Pancreas (tissue), 10 donors: ENCODE data around the gene P2RX5. TPM values are rescaled to one million over a fixed set of nuclear protein-coding genes. Genes with fewer than 3 reads are reported as not detected.
A peak's percentile ranks its signal among the peaks of the same experiment; 100 is the strongest.

Source experiments
- ATAC-seq, 4 donors: fragments of 200-7000 bp; cut with Tn5 transposase; one replicate each; pipeline versions ENCODE4 v1.8.0 to v1.9.1; 2020; ENCODE audit warnings: mild to moderate bottlenecking in 4 of 4, moderate library complexity in 4 of 4
- DNase-seq, 6 donors: peaks; one replicate each; pipeline ENCODE4 v3.0.0-alpha.2; 2020
- FAIRE-seq: peaks from 2 replicates; lab custom pipeline; 2012; peaks lifted over from hg19 to GRCh38; lab: Jason Lieb, UNC
- H3K27ac ChIP-seq, 4 donors: fragments of 200-600 bp; sonication (generic); 1 replicate in 3 of 4; 2 replicates in 1 of 4; pipeline versions ENCODE4 v1.5.0 to v1.8.0; 2020
- H3K27me3 ChIP-seq, 4 donors: fragments of 200-600 bp; one replicate each; pipeline ENCODE4 v1.8.0; 2021
- H3K36me3 ChIP-seq, 3 donors: fragments of 200-600 bp; sonication (generic) in 1 of 3; one replicate each; pipeline versions ENCODE4 v1.5.0 to v1.8.0; 2020 to 2021
- H3K4me1 ChIP-seq, 3 donors: fragments of 200-600 bp; one replicate each; pipeline ENCODE4 v1.8.0; 2021
- H3K4me3 ChIP-seq, 4 donors: fragments of 200-600 bp; sonication (generic) in 2 of 4; one replicate each; pipeline versions ENCODE4 v1.5.0 to v1.8.0; 2020 to 2021
- H3K9me3 ChIP-seq, 4 donors: fragments of 200-600 bp; one replicate each; pipeline ENCODE4 v1.8.0; 2021
- CTCF ChIP-seq, 4 donors: fragments of 200-600 bp; sonication (generic) in 3 of 4; IDR thresholded peaks; one replicate each; pipeline versions ENCODE4 v1.5.0 to v1.8.0; 2021; ENCODE audit warnings: antibody characterized with exemption in 4 of 4
- WGBS, 2 donors: extraction: QIAGEN DNeasy Blood & Tissue Kit; methylation state at CpG; one replicate each; pipeline ENCODE4 v1.1.7; 2013; 5-methylcytosine and 5-hydroxymethylcytosine counted together
- intact Hi-C, 3 donors: fragments of 100-400 bp; cut with DNase I; formaldehyde crosslinking; loops; one replicate each; pipeline versions ENCODE4 v1.11.1 to v1.14.2; 2022
- polyA plus RNA-seq, 2 donors: library from polyadenylated mRNA; stranded (reverse); fragments of 200-250 nt; gene quantifications; one replicate each; pipeline ENCODE4 v1.2.3, GENCODE V29; 2013
- total RNA-seq, 6 donors: library from RNA; stranded (reverse); fragmentation: NEBNext Ultra II Directional in 4 of 6; extraction: Animal tissue kit (Norgen Biotek cat#: 25700) in 4 of 6; gene quantifications; one replicate each; pipeline versions ENCODE4 v1.2.1 to v1.2.4, GENCODE V29; 2021 to 2023
- donor health status: healthy with polysubstance abuse.
- donor health status: DM: no; HTN: no; CAD: no; lungs with moderate emphysema.
- donor health status: DM: no; HTN: no; CAD: no.
- donor health status: control.
- donor health status: control.
- donor health status: Bipolar disorder and iron deficiency.
- donor health status: DM: yes; HTN: yes; CAD: no.
- donor health status: DM: no; HTN: no; CAD: no.
- donor health status: DM: no; HTN: no; CAD: no.
- donor health status: DM: yes; HTN: yes; CAD: no.

Gene P2RX5
- total and polyA plus RNA-seq, 8 donors, result 0.13 to 1.4 (median 0.55) TPM

DNA sequence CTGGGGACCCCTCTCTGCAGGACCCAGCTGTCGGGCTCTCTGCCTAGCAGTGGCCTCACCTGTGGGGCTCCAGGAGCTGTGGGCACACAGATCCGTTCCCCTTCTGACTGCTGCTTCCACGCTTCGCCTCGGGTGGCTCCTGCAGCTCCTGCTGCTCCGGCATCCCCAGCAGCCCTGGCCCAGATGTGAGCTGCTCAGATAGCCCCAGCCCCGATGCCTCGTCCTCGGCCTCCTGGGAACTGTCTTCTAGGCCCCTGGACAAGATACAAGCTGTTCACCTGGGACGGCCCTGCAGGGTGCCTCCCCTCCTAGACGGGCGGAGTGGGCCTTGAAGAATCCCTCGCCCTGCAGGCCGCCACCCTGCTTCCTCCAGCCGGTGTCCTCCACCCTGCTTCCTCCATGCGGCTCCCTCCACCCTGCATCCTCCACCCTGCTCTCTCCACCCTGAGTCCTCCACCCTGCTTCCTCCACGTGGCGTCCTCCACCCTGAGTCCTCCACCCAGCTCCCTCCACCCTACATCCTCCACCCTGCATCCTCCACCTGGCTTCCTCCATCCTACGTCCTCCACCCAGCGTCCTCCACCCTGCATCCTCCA, 16.3 kb downstream of the P2RX5 start:
- FAIRE-seq (no peak), ATAC-seq (no peak), DNase-seq (no peak)
- Histone ChIP-seq H3K36me3 (no peaks in the 10 kb centered on the region), H3K27ac (no peak overlapping the region), H3K4me3 (no peak overlapping the region), H3K4me1 (no peaks in the 10 kb centered on the region), H3K27me3 (no peaks in the 10 kb centered on the region), H3K9me3 (no peaks in the 10 kb centered on the region)
- 49 to 59% methylated on average over 20 of the region's 20 CpGs for whole genome bisulfite sequencing, 2 donors
- no peak for TF ChIP-seq CTCF (IDR thresholded peaks at IDR 0.05)
- intact Hi-C loops, result no loop called here

GRCh38 chr17:3678821-3679530, 17.0 kb downstream of the P2RX5 start:
- no peaks in the 10 kb centered on the region for H3K9me3 ChIP-seq
- no peaks in the 10 kb centered on the region for H3K27me3 ChIP-seq
- DNase-seq, result no peak
- 77 to 80% methylated on average over 27 of the region's 27 CpGs for WGBS, 2 donors
- H3K36me3 ChIP-seq, result no peaks in the 10 kb centered on the region
- no peak for TF ChIP-seq CTCF (IDR thresholded peaks at IDR 0.05)
- no peaks in the 10 kb centered on the region for H3K4me1 ChIP-seq
- FAIRE-seq, result no peak
- no peak overlapping the region for H3K27ac ChIP-seq
- intact Hi-C loops, result no loop called here
- ATAC-seq, result no peak
- H3K4me3 ChIP-seq, result no peak overlapping the region

DNA sequence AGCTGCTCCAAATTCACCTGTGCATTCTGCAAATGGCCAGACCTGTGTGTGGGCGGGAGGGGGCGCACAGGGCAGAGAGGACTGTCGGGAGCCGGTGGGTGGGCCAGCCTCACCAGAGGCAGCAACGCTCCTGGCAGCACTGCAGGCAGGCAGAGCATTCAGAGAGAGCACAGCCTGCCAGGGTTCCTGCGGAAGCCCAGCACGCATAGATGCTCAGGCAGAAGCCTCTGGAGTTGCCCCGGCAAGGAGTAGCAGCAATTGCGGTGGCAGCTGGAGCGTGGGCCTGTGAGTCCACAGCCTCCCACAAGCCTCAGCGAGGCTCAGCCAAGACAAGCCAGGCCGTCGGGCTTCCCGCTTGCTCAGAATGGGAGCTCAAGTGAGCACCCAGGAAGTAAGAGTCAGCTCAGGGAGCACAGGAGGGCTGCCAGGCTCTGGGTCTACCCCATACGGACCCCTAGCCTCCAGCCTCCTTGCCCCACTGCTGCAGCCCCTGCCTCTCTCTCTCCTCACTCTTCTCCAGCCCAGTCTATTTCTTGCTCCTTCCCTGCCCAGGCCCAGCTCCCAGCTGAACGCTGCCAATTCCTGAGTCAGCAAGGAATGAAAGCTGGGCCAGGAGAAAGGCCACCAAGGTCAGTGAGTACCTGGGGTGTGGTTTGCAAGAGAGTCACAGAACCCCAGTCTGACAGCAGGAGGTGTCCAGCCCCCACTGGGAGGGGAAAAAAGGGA, 17.7 kb downstream of the P2RX5 start:
- Histone ChIP-seq H3K36me3 (no peaks in the 10 kb centered on the region), H3K4me1 (no peaks in the 10 kb centered on the region), H3K9me3 (no peaks in the 10 kb centered on the region), H3K27me3 (no peaks in the 10 kb centered on the region), H3K4me3 (no peak overlapping the region), H3K27ac (no peak overlapping the region)
- DNase-seq (no peak), FAIRE-seq (no peak), ATAC-seq (peak in 1 of 4 donors; percentile 21)
- TF ChIP-seq CTCF (IDR thresholded peaks at IDR 0.05), result no peak
- WGBS, 2 donors, result 55 to 56% methylated on average over 13 to 16 of the region's 16 CpGs
- intact Hi-C loops, result no loop called here

DNA sequence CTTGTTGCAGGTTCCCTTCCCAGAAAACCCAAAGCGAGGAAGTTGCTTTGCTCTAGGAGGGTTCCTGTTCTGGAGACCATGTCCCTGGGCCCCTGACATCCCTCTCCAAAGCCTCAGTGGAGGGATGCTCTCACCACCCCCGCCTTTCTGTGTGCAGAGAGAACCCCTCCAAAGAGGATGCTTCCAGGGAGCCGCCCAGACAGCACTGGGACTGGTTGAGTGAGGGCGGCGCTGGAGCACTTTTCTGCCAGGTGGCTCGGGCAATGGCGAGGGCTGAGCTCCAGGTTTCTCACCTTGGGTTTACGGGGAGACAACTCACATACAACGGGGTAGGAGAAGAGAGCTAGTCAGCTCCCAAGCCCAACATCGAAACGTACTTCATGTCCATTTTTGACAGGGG, 20.1 kb downstream of the P2RX5 start:
- no peaks in the 10 kb centered on the region for H3K36me3 ChIP-seq
- TF ChIP-seq CTCF (IDR thresholded peaks at IDR 0.05), result no peak
- H3K27me3 ChIP-seq, result no peaks in the 10 kb centered on the region
- no peaks in the 10 kb centered on the region for H3K4me1 ChIP-seq
- DNase-seq (no peak), FAIRE-seq (no peak), ATAC-seq (no peak)
- no peaks in the 10 kb centered on the region for H3K9me3 ChIP-seq
- no peak overlapping the region for H3K27ac ChIP-seq
- intact Hi-C loops, result no loop called here
- no peak overlapping the region for H3K4me3 ChIP-seq
- WGBS, 2 donors, result 59 to 62% methylated on average over 11 of the region's 11 CpGs
